Choroid plexus epithelial cell (primary cell): Measurements from ENCODE around the gene UBAP2.
"Not testable (repeated sequence)": the region's sequence is repeated elsewhere in the genome, so short reads cannot be mapped to it uniquely, and the experiment has no call there.

Experiments
- DNase-seq: peaks from one replicate; pipeline ENCODE4 v3.0.0-alpha.2; 2010; ENCODE audit warnings: low read depth
- H3K4me3 ChIP-seq: 2 replicates; pipeline ENCODE4 v1.5.1; 2011; ENCODE audit warnings: low read depth, mild to moderate bottlenecking, control low read depth, low read length, moderate library complexity
- CTCF ChIP-seq: conservative IDR thresholded peaks from 2 replicates; pipeline ENCODE4 v1.5.1; 2011; ENCODE audit warnings: low read depth, mild to moderate bottlenecking, control low read depth, inconsistent platforms, low read length, moderate library complexity

Gene UBAP2

GRCh38 chr9:33972698-33973097, 76.0 kb downstream of the UBAP2 start:
- no peak for TF ChIP-seq CTCF
- no peak overlapping the region for H3K4me3 ChIP-seq
- DNase-seq, result no peak

GRCh38 chr9:33964086-33964768, 84.5 kb downstream of the UBAP2 start:
- no peak for TF ChIP-seq CTCF
- H3K4me3 ChIP-seq, result no peak overlapping the region
- no peak for DNase-seq

GRCh38 chr9:33962468-33962867, 86.2 kb downstream of the UBAP2 start:
- not testable (repeated sequence) for H3K4me3 ChIP-seq, DNase-seq

- no peak for TF ChIP-seq CTCF
- no peak for DNase-seq
- no peak overlapping the region for H3K4me3 ChIP-seq
Observed at GRCh38 chr9:33959725-33960124, 89.0 kb downstream of the UBAP2 start.

GRCh38 chr9:33956544-33956943, 92.1 kb downstream of the UBAP2 start:
- no peak overlapping the region for H3K4me3 ChIP-seq
- TF ChIP-seq CTCF, result no peak
- DNase-seq, result no peak

GRCh38 chr9:33952066-33952465, 96.6 kb downstream of the UBAP2 start:
- H3K4me3 ChIP-seq, result no peak overlapping the region
- DNase-seq, result no peak
- TF ChIP-seq CTCF, result no peak

GRCh38 chr9:33950371-33950770, 98.3 kb downstream of the UBAP2 start:
- H3K4me3 ChIP-seq, result no peak overlapping the region
- no peak for TF ChIP-seq CTCF
- DNase-seq, result no peak
